SU-DHL-6 (cell line): Measurements from ENCODE around the gene RGS7.

ENCODE experiments used
- CTCF ChIP-seq: fragments of 200-600 bp; sonication (generic); IDR thresholded peaks from one replicate; pipeline ENCODE4 v1.5.1; 2017; ENCODE audit warnings: antibody characterized with exemption, mild to moderate bottlenecking, low read length, moderate library complexity; ENCODE audit not compliant: insufficient read depth, poor library complexity, severe bottlenecking
- EZH2phosphoT487 ChIP-seq: fragments of 200-600 bp; sonication (generic), shearing (Covaris generic); conservative IDR thresholded peaks from 2 replicates; pipeline ENCODE4 v1.6.1; 2018; ENCODE audit warnings: mild to moderate bottlenecking, antibody characterized with exemption, low read length, moderate library complexity, mixed read lengths

GRCh38 chr1:240734001-240734400 is 623.0 kb downstream of the RGS7 start:
- no peak for TF ChIP-seq CTCF
- TF ChIP-seq EZH2phosphoT487 = no peak
